ENCODE measurements around the gene KIAA1328.
"Not testable (repeated sequence)": the region's sequence is repeated elsewhere in the genome, so short reads cannot be mapped to it uniquely, and the experiment has no call there.

The KIAA1328 gene

GRCh38 chr18:36825526-36825925 lies 3.4 kb upstream of the KIAA1328 start:
- no peak for DNase-seq (ENCODE audit: low read depth in 2 of 2)

GRCh38 chr18:36826556-36826955 lies 2.4 kb upstream of the KIAA1328 start:
- DNase-seq (ENCODE audit: low read depth in 2 of 2): no peak

- DNase-seq (ENCODE audit: low read depth in 2 of 2): no peak
Measured at GRCh38 chr18:36828157-36828629, 734 bp upstream of the KIAA1328 start.

GRCh38 chr18:36829362-36830157 lies 633 bp downstream of the KIAA1328 start:
- no peak for DNase-seq (ENCODE audit: low read depth in 2 of 2)

- DNase-seq (ENCODE audit: low read depth in 2 of 2): no peak
Measured at GRCh38 chr18:36830158-36830495, 1.2 kb downstream of the KIAA1328 start.

- DNase-seq (ENCODE audit: low read depth in 2 of 2): no peak
Measured at GRCh38 chr18:36831139-36831538, 2.2 kb downstream of the KIAA1328 start.

- DNase-seq (ENCODE audit: low read depth in 2 of 2): no peak
Measured at GRCh38 chr18:36833120-36833519, 4.2 kb downstream of the KIAA1328 start.

- DNase-seq (ENCODE audit: low read depth in 2 of 2): no peak
Measured at GRCh38 chr18:36835927-36836326, 7.0 kb downstream of the KIAA1328 start.

- DNase-seq (ENCODE audit: low read depth in 2 of 2): no peak
Measured at GRCh38 chr18:36839835-36840234, 10.9 kb downstream of the KIAA1328 start.

GRCh38 chr18:36843199-36843598 lies 14.3 kb downstream of the KIAA1328 start:
- no peak for DNase-seq (ENCODE audit: low read depth in 2 of 2)

GRCh38 chr18:36843784-36844183 lies 14.9 kb downstream of the KIAA1328 start:
- no peak for DNase-seq (ENCODE audit: low read depth in 2 of 2)

- DNase-seq (ENCODE audit: low read depth in 2 of 2): no peak
Measured at GRCh38 chr18:36848609-36849008, 19.7 kb downstream of the KIAA1328 start.

GRCh38 chr18:36849288-36850006 lies 20.5 kb downstream of the KIAA1328 start:
- no peak for DNase-seq (ENCODE audit: low read depth in 2 of 2)

GRCh38 chr18:36850527-36851201 lies 21.7 kb downstream of the KIAA1328 start:
- DNase-seq (ENCODE audit: low read depth in 2 of 2): no peak

- no peak for DNase-seq (ENCODE audit: low read depth in 2 of 2)
Measured at GRCh38 chr18:36851202-36851590, 22.3 kb downstream of the KIAA1328 start.

- DNase-seq (ENCODE audit: low read depth in 2 of 2): no peak
Measured at GRCh38 chr18:36856815-36857214, 27.9 kb downstream of the KIAA1328 start.

- DNase-seq (ENCODE audit: low read depth in 2 of 2): no peak
Measured at GRCh38 chr18:36862182-36862581, 33.3 kb downstream of the KIAA1328 start.

- no peak for DNase-seq (ENCODE audit: low read depth in 2 of 2)
Measured at GRCh38 chr18:36867056-36867455, 38.1 kb downstream of the KIAA1328 start.

- no peak for DNase-seq (ENCODE audit: low read depth in 2 of 2)
Measured at GRCh38 chr18:36871801-36872200, 42.9 kb downstream of the KIAA1328 start.

- no peak for DNase-seq (ENCODE audit: low read depth in 2 of 2)
Measured at GRCh38 chr18:36872329-36872728, 43.4 kb downstream of the KIAA1328 start.

- not testable (repeated sequence) for DNase-seq (ENCODE audit: low read depth in 2 of 2)
Measured at GRCh38 chr18:36873826-36874225, 44.9 kb downstream of the KIAA1328 start.

- DNase-seq (ENCODE audit: low read depth in 2 of 2): not testable (repeated sequence)
Measured at GRCh38 chr18:36879796-36880195, 50.9 kb downstream of the KIAA1328 start.

GRCh38 chr18:36885981-36886380 lies 57.1 kb downstream of the KIAA1328 start:
- DNase-seq (ENCODE audit: low read depth in 2 of 2): no peak

Data from stimulated activated CD4-positive, alpha-beta T cell treated with anti-CD3 and anti-CD28 coated beads, Interleukin-12 subunit alpha, Interleukin-12 subunit beta, amount 100 ng/mL, for 24 hours (primary cell).